Activated CD4-positive, alpha-beta T cell treated with anti-CD3 and anti-CD28 coated beads for 36 hours (primary cell): ENCODE data around the gene RBM19. TPM values are rescaled to one million over a fixed set of nuclear protein-coding genes. Genes with fewer than 3 reads are reported as not detected.

Source experiments
- ATAC-seq: fragments of 200-7000 bp; cut with Tn5 transposase; one replicate; pipeline ENCODE4 v1.10.0; 2021; ENCODE audit warnings: mild to moderate bottlenecking, moderate library complexity
- CTCF ChIA-PET: fragments of 350-600 bp; sonication (Branson Sonifier 250); formaldehyde crosslinking; loops from one replicate; lab custom pipeline; 2021; ENCODE audit warnings: antibody characterized with exemption; lab: Charles Lee
- POLR2A ChIA-PET: fragments of 350-600 bp; sonication (Branson Sonifier 250); formaldehyde crosslinking; loops from one replicate; lab custom pipeline; 2021; ENCODE audit warnings: antibody characterized with exemption, inconsistent platforms; lab: Charles Lee
- DNase-seq: peaks from one replicate; pipeline ENCODE4 v3.0.0-alpha.2; 2020
- H3K27ac Mint-ChIP-seq: one replicate; pipeline ENCODE4 v1.8.0; 2021; ENCODE audit warnings: mixed read lengths
- H3K27me3 Mint-ChIP-seq: one replicate; pipeline ENCODE4 v1.8.0; 2021; ENCODE audit warnings: mixed read lengths
- H3K36me3 Mint-ChIP-seq: one replicate; pipeline ENCODE4 v1.8.0; 2021; ENCODE audit warnings: low read depth, mixed read lengths
- H3K4me1 Mint-ChIP-seq: one replicate; pipeline ENCODE4 v1.8.0; 2021; ENCODE audit warnings: mixed read lengths
- H3K4me3 Mint-ChIP-seq: one replicate; pipeline ENCODE4 v1.8.0; 2021; ENCODE audit warnings: mild to moderate bottlenecking, moderate library complexity, mixed read lengths
- H3K9me3 Mint-ChIP-seq: one replicate; pipeline ENCODE4 v1.8.0; 2021; ENCODE audit warnings: low read depth, mixed read lengths
- intact Hi-C, 2 experiments: fragments of 100-400 bp; cut with DNase I in 1 of 2; cut with micrococcal nuclease in 1 of 2; formaldehyde crosslinking; loops; one replicate each; pipeline versions ENCODE4 v1.14.2 to v1.15.1; 2022 to 2024; cut with DNase I, micrococcal nuclease
- total RNA-seq, 2 experiments: library from RNA; stranded (reverse); gene quantifications; one replicate each; pipeline ENCODE4 v1.2.3, GENCODE V29; 2021

RBM19 gene
- total RNA-seq, 2 experiments from 2014 or later = 79.6 to 93.5 TPM

GRCh38 chr12:113936460-113936859, 29.7 kb downstream of the RBM19 start:
- intact Hi-C loops = no loop called here
- no peak for ATAC-seq
- Mint-ChIP-seq H3K27me3 (no peaks in the 10 kb centered on the region), H3K4me3 (no peak overlapping the region), H3K27ac (no peak overlapping the region), H3K4me1 (no peaks in the 10 kb centered on the region), H3K9me3 (no peaks in the 10 kb centered on the region), H3K36me3 (peaks cover 46% of the 10 kb centered on the region)
- ChIA-PET POLR2A (no interaction called here), CTCF (no interaction called here)
- DNase-seq = no peak

GRCh38 chr12:113935459-113935858, 30.7 kb downstream of the RBM19 start:
- intact Hi-C loops = no loop called here
- DNase-seq = no peak
- Mint-ChIP-seq H3K4me1 (peaks cover 2% of the 10 kb centered on the region), H3K9me3 (no peaks in the 10 kb centered on the region), H3K36me3 (peaks cover 40% of the 10 kb centered on the region), H3K4me3 (no peak overlapping the region), H3K27ac (no peak overlapping the region), H3K27me3 (no peaks in the 10 kb centered on the region)
- no peak for ATAC-seq
- POLR2A ChIA-PET = no interaction called here
- CTCF ChIA-PET = no interaction called here

- Mint-ChIP-seq H3K36me3 (peaks cover 36% of the 10 kb centered on the region), H3K27ac (no peak overlapping the region), H3K27me3 (no peaks in the 10 kb centered on the region), H3K4me3 (no peak overlapping the region), H3K9me3 (no peaks in the 10 kb centered on the region), H3K4me1 (peaks cover 6% of the 10 kb centered on the region)
- intact Hi-C loops = no loop called here
- CTCF ChIA-PET = no interaction called here
- ATAC-seq (no peak), DNase-seq (no peak)
- POLR2A ChIA-PET = no interaction called here
These were observed 31.2 kb downstream of the RBM19 start for GRCh38 chr12:113934946-113935345.

- CTCF ChIA-PET = no interaction called here
- Mint-ChIP-seq H3K27ac (no peak overlapping the region), H3K27me3 (no peaks in the 10 kb centered on the region), H3K9me3 (no peaks in the 10 kb centered on the region), H3K36me3 (peaks cover 36% of the 10 kb centered on the region), H3K4me1 (peaks cover 12% of the 10 kb centered on the region), H3K4me3 (no peak overlapping the region)
- intact Hi-C loops = no loop called here
- no peak for DNase-seq
- no peak for ATAC-seq
- POLR2A ChIA-PET = no interaction called here
These were observed 31.9 kb downstream of the RBM19 start for GRCh38 chr12:113934060-113934814.

GRCh38 chr12:113933201-113933786, 32.8 kb downstream of the RBM19 start:
- Mint-ChIP-seq H3K36me3 (peaks cover 33% of the 10 kb centered on the region), H3K4me3 (no peak overlapping the region), H3K4me1 (peaks cover 14% of the 10 kb centered on the region), H3K27me3 (no peaks in the 10 kb centered on the region), H3K27ac (no peak overlapping the region), H3K9me3 (no peaks in the 10 kb centered on the region)
- no peak for ATAC-seq
- POLR2A ChIA-PET = no interaction called here
- CTCF ChIA-PET = interaction anchor here (0.6 kb wide), 1 partner anchor 146 kb away, joined by 3 read pairs; no protein-coding TSS in a partner anchor
- intact Hi-C loops = no loop called here
- no peak for DNase-seq

GRCh38 chr12:113932381-113933196, 33.5 kb downstream of the RBM19 start:
- Mint-ChIP-seq H3K4me1 (peaks cover 14% of the 10 kb centered on the region), H3K27me3 (no peaks in the 10 kb centered on the region), H3K36me3 (peaks cover 31% of the 10 kb centered on the region), H3K27ac (no peak overlapping the region), H3K9me3 (no peaks in the 10 kb centered on the region), H3K4me3 (no peak overlapping the region)
- no peak for ATAC-seq
- no peak for DNase-seq
- ChIA-PET POLR2A (no interaction called here), CTCF (interaction anchor here (0.6 kb wide), 1 partner anchor 145 kb away, joined by 3 read pairs; no protein-coding TSS in a partner anchor)
- intact Hi-C loops = no loop called here

GRCh38 chr12:113931517-113931916, 34.6 kb downstream of the RBM19 start:
- POLR2A ChIA-PET = no interaction called here
- H3K27me3 Mint-ChIP-seq = no peaks in the 10 kb centered on the region
- peaks cover 39% of the 10 kb centered on the region for H3K36me3 Mint-ChIP-seq
- no peak overlapping the region for H3K4me3 Mint-ChIP-seq
- peak overlapping the region; percentile 17 for H3K27ac Mint-ChIP-seq
- H3K9me3 Mint-ChIP-seq = no peaks in the 10 kb centered on the region
- H3K4me1 Mint-ChIP-seq = peaks cover 14% of the 10 kb centered on the region
- ATAC-seq (no peak), DNase-seq (no peak)
- intact Hi-C loops = no loop called here
- CTCF ChIA-PET = no interaction called here

GRCh38 chr12:113930249-113930648, 35.9 kb downstream of the RBM19 start:
- ATAC-seq = no peak
- ChIA-PET CTCF (no interaction called here), POLR2A (no interaction called here)
- intact Hi-C loops = no loop called here
- no peaks in the 10 kb centered on the region for H3K9me3 Mint-ChIP-seq
- no peak overlapping the region for H3K4me3 Mint-ChIP-seq
- peaks cover 14% of the 10 kb centered on the region for H3K4me1 Mint-ChIP-seq
- no peaks in the 10 kb centered on the region for H3K27me3 Mint-ChIP-seq
- DNase-seq = no peak
- no peak overlapping the region for H3K27ac Mint-ChIP-seq
- H3K36me3 Mint-ChIP-seq = peaks cover 44% of the 10 kb centered on the region

GRCh38 chr12:113929312-113929989, 36.7 kb downstream of the RBM19 start:
- ChIA-PET CTCF (interaction anchor here (0.7 kb wide), 1 partner anchor 21 kb away, joined by 5 read pairs; no protein-coding TSS in a partner anchor), POLR2A (no interaction called here)
- H3K9me3 Mint-ChIP-seq = no peaks in the 10 kb centered on the region
- peak; percentile 24 for DNase-seq
- H3K4me3 Mint-ChIP-seq = no peak overlapping the region
- peaks cover 48% of the 10 kb centered on the region for H3K36me3 Mint-ChIP-seq
- peaks cover 14% of the 10 kb centered on the region for H3K4me1 Mint-ChIP-seq
- H3K27ac Mint-ChIP-seq = no peak overlapping the region
- ATAC-seq = no peak
- H3K27me3 Mint-ChIP-seq = no peaks in the 10 kb centered on the region
- intact Hi-C loops = no loop called here

- intact Hi-C loops = no loop called here
- Mint-ChIP-seq H3K36me3 (peaks cover 65% of the 10 kb centered on the region), H3K4me3 (no peak overlapping the region), H3K9me3 (no peaks in the 10 kb centered on the region), H3K27me3 (no peaks in the 10 kb centered on the region), H3K4me1 (peaks cover 14% of the 10 kb centered on the region), H3K27ac (no peak overlapping the region)
- ChIA-PET POLR2A (no interaction called here), CTCF (no interaction called here)
- DNase-seq = no peak
- no peak for ATAC-seq
These were observed 39.3 kb downstream of the RBM19 start for GRCh38 chr12:113926788-113927187.

GRCh38 chr12:113924341-113924740, 41.8 kb downstream of the RBM19 start:
- Mint-ChIP-seq H3K27me3 (no peaks in the 10 kb centered on the region), H3K4me1 (peaks cover 3% of the 10 kb centered on the region), H3K9me3 (no peaks in the 10 kb centered on the region), H3K36me3 (peaks cover 78% of the 10 kb centered on the region), H3K4me3 (no peak overlapping the region), H3K27ac (no peak overlapping the region)
- CTCF ChIA-PET = interaction anchor here (0.7 kb wide), 1 partner anchor 93 kb away, joined by 3 read pairs; no protein-coding TSS in a partner anchor
- intact Hi-C loops = no loop called here
- POLR2A ChIA-PET = no interaction called here
- no peak for DNase-seq
- ATAC-seq = no peak
